Kidney epithelial cell (primary cell): Measurements from ENCODE around the gene LRRC55. TPM values are rescaled to one million over a fixed set of nuclear protein-coding genes. Genes with fewer than 3 reads are reported as not detected.

Experiments
- DNase-seq: peaks from one replicate; pipeline ENCODE4 v3.0.0-alpha.2; 2010; ENCODE audit warnings: low read depth
- H3K27me3 ChIP-seq: 2 replicates; pipeline ENCODE4 v1.6.0; 2011; ENCODE audit warnings: low read length; ENCODE audit not compliant: control insufficient read depth, insufficient read depth
- H3K36me3 ChIP-seq: 2 replicates; pipeline ENCODE4 v1.5.1; 2011; ENCODE audit warnings: low read length; ENCODE audit not compliant: control insufficient read depth, insufficient read depth
- H3K4me3 ChIP-seq: 2 replicates; pipeline ENCODE4 v1.5.1; 2011; ENCODE audit warnings: low read depth, mild to moderate bottlenecking, control low read depth, low read length
- total RNA-seq: library from RNA; depleted of rRNA; stranded (reverse); fragments of >200 nt; gene quantifications from 2 replicates; pipeline ENCODE4 v1.2.3, GENCODE V29; 2015
- TF ChIP-seq, protein P1 (sequence below): IDR thresholded peaks from 2 replicates; pipeline ENCODE4 v1.5.1; 2011; ENCODE audit warnings: mild to moderate bottlenecking, moderate library complexity, low read length, control low read depth, inconsistent platforms; ENCODE audit not compliant: insufficient read depth, poor library complexity, severe bottlenecking

The LRRC55 gene
- total RNA-seq, 1 donor from 2014 or later, result 0.04 TPM

DNA sequence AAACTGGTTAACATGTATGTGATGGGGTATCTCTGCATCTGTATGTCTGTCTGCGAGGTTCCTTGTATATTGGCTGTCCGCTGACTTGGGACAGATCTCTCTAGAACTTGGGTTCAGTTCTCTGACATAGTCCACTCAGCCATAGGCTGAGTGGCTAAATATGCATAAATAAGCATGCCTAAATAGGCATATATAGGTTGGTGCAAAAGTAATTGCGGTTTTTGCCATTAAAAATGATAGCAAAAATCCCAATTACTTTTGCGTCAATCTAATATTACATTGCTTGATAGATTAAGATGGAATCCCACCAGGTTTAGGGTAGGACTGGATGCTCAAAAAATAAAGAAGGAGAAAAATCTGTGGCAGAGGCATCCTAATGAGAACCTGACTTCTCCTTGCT is 8.8 kb downstream of the LRRC55 start:
- TF ChIP-seq, protein P1, sequence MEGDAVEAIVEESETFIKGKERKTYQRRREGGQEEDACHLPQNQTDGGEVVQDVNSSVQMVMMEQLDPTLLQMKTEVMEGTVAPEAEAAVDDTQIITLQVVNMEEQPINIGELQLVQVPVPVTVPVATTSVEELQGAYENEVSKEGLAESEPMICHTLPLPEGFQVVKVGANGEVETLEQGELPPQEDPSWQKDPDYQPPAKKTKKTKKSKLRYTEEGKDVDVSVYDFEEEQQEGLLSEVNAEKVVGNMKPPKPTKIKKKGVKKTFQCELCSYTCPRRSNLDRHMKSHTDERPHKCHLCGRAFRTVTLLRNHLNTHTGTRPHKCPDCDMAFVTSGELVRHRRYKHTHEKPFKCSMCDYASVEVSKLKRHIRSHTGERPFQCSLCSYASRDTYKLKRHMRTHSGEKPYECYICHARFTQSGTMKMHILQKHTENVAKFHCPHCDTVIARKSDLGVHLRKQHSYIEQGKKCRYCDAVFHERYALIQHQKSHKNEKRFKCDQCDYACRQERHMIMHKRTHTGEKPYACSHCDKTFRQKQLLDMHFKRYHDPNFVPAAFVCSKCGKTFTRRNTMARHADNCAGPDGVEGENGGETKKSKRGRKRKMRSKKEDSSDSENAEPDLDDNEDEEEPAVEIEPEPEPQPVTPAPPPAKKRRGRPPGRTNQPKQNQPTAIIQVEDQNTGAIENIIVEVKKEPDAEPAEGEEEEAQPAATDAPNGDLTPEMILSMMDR, result no peak
- H3K36me3 ChIP-seq, result no peaks in the 10 kb centered on the region

DNA sequence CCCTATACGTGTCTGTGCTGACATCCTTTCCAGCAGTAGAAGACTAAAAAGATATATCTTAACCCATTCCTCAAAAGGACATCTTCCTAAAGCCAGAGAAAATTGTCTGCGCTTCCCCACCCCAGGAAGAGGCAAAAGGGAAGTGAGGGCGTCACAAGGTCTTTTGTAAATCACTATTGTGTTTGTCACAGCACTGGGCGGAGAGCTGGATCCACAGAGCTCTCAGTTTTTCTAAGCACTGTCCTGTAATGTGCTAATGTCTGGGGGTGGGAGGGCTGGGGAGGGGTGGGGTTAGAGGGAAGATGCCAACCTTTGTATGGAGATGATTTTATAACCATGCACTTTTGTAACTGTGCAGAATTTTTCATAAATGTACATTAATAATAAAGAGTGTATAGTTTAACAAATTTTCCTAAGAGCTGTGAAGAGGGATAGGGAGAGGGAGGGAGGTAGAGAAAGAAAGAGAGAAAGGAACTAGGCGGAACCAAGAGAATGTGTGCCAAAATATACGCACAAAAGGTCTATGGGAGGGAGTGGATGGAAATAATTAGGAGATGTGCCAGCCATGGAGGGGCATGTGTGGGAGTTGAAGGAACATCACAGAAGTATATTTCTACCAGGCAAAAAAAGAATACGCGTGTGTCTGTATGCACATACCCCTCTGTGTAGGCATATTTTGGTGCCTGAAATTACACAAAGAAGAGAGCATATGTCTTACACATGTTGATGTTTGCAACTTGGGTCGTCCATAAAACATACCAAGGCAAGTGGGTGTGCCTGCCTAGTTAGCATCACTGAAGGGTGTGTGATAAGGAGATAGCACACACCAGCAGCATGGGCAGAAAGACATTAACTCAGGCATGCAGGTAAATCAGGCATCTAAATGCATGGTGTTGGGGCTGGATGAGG is 9.8 kb downstream of the LRRC55 start:
- no peaks in the 10 kb centered on the region for H3K36me3 ChIP-seq
- no peak overlapping the region for H3K4me3 ChIP-seq
- TF ChIP-seq, protein P1, result no peak
- no peak for DNase-seq
- no peaks in the 10 kb centered on the region for H3K27me3 ChIP-seq

More for the DNA sequence above, 8.8 kb downstream of the LRRC55 start:
- no peak for DNase-seq
- no peaks in the 10 kb centered on the region for H3K27me3 ChIP-seq
- H3K4me3 ChIP-seq, result no peak overlapping the region

DNA sequence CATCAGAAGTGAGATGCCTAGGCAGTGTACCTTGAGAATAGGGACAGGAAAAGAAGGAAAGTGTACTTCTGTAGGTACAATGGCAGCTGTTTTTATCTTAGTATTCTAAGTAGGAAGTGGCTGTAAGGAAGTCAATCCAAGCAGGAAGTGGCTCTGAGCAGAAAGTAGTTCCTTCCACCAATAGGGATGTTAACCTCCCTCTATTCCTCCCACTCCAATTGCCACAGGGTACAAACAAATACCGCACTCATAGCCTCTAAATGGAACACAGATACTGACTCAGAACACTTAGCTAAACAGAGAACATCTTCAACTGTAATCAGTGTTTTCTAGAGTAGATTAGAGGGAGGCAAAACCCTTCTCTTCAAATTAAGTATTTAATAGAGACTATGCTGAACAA is 10.6 kb downstream of the LRRC55 start:
- Histone ChIP-seq H3K4me3 (no peak overlapping the region), H3K36me3 (no peaks in the 10 kb centered on the region), H3K27me3 (no peaks in the 10 kb centered on the region)
- TF ChIP-seq, protein P1, result no peak
- DNase-seq, result no peak

DNA sequence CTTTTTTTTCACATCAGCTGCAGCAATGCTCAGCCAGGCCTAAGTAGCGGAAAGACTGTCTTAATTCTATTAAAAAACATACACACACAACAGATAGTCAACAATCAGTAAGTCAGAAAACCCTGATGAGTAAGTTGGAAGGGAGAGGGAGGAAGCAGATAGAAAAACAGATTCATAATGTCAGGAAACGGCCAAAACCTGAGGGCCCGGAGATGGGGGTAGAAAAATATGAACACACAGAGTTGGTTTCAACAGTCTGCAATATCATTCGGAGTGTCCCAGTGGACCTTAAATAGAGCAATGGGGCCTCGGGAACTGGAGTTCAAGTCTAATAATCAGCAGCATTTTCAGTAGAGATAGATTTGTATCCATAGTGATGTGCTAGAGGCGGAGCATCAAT is 14.8 kb downstream of the LRRC55 start:
- DNase-seq, result no peak
- Histone ChIP-seq H3K4me3 (no peak overlapping the region), H3K27me3 (no peaks in the 10 kb centered on the region), H3K36me3 (no peaks in the 10 kb centered on the region)
- TF ChIP-seq, protein P1, result no peak

DNA sequence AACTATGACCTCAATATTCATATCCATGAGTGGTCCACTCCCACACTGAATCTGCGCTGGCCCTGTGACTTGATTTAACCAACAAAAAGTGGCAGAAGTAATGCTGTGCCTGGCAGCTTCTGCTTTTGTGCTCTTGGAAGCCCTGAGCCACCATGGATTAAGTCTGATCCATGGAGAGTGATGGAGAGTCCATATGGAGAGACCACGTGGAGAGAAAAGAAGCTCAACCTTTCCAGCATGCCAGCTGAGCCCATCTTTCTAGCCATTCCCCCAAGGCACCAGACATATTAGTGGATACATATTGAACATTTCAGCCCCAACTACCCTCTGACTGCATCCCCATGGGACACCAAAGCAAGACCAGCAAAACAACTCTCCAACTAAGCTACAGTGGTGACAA is 16.0 kb downstream of the LRRC55 start:
- H3K36me3 ChIP-seq, result no peaks in the 10 kb centered on the region
- no peaks in the 10 kb centered on the region for H3K27me3 ChIP-seq
- no peak overlapping the region for H3K4me3 ChIP-seq
- DNase-seq, result no peak
- TF ChIP-seq, protein P1, result no peak

DNA sequence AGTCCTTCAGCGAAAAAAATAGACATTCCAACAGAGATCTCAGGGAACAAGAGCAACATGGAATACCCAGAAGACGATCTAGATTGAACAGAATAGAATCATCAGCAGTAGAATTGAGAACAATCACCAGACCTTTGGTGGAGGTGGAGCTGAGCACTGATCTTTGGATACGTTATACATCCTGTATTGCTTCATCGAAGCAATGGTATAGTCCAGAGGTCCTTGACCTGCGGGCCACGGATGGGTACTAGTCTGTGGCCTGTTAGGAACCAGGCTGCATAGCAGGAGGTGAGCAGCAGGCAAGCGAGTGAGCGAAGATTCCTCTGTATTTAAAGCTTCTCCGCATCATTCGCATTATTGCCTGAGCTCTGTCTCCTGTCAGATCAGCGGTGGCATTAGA is 17.6 kb downstream of the LRRC55 start:
- Histone ChIP-seq H3K27me3 (no peaks in the 10 kb centered on the region), H3K36me3 (no peaks in the 10 kb centered on the region), H3K4me3 (no peak overlapping the region)
- TF ChIP-seq, protein P1, result no peak
- DNase-seq, result no peak
